OCI-LY7 (cell line): ENCODE data around the gene MRPL55.

ENCODE experiments used
- CTCF ChIP-seq: fragments of 200-600 bp; sonication (generic); conservative IDR thresholded peaks from 2 replicates; pipeline ENCODE4 v1.5.1; 2014; ENCODE audit warnings: mild to moderate bottlenecking, antibody characterized with exemption, low read length, moderate library complexity, mixed read lengths
- EZH2phosphoT487 ChIP-seq: fragments of 200-600 bp; sonication (generic); IDR thresholded peaks from 2 replicates; pipeline ENCODE4 v1.6.1; 2018; ENCODE audit warnings: low read depth, borderline replicate concordance, mild to moderate bottlenecking, mixed run types, antibody characterized with exemption, low read length, moderate library complexity, mixed read lengths

DNA sequence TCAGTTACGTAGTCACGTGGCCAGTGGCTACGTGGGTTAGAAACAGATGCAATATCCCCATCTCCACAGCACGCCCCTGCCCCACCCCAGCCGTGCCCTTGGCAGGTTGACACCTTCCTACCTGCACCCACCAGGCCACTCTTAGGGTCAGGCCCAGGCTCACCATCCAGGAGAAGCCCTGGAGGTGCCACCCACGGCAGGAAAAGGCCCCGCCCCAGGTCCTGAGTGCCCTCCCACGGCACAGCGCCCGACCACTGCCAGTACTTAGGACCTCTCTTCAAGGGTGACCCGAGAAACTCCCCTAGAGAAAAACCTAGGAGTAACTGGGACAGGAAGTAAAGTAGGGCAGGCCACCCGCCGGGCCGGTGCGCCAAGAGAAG is 7.5 kb downstream of the MRPL55 start:
- no peak for TF ChIP-seq CTCF
- no peak for TF ChIP-seq EZH2phosphoT487
